Trophoblast cell (in vitro differentiated cells and primary cell): ENCODE measurements around the gene CDC42BPB.

Source experiments
- DNase-seq, 2 donors: peaks; one replicate each; pipeline ENCODE4 v3.0.0-alpha.2; 2016
- H2AFZ ChIP-seq: 2 replicates; pipeline ENCODE4 v1.6.1; 2013; ENCODE audit warnings: low read length, moderate library complexity, mild to moderate bottlenecking; ENCODE audit not compliant: insufficient read depth, poor library complexity
- H2AK5ac ChIP-seq: 2 replicates; pipeline ENCODE4 v1.6.1; 2013; ENCODE audit warnings: mild to moderate bottlenecking, low read length
- H2BK120ac ChIP-seq: 2 replicates; pipeline ENCODE4 v1.6.1; 2013; ENCODE audit warnings: low read length, mild to moderate bottlenecking, moderate library complexity; ENCODE audit not compliant: insufficient read depth, poor library complexity
- H2BK12ac ChIP-seq: 2 replicates; pipeline ENCODE4 v1.6.1; 2013; ENCODE audit warnings: mild to moderate bottlenecking, low read length, moderate library complexity
- H2BK5ac ChIP-seq: 2 replicates; pipeline ENCODE4 v1.6.1; 2013; ENCODE audit warnings: low read length, low read depth, moderate library complexity, mild to moderate bottlenecking; ENCODE audit not compliant: poor library complexity
- H3K14ac ChIP-seq: 2 replicates; pipeline ENCODE4 v1.6.1; 2013; ENCODE audit warnings: mild to moderate bottlenecking, low read length
- H3K18ac ChIP-seq: 2 replicates; pipeline ENCODE4 v1.6.1; 2013; ENCODE audit warnings: mild to moderate bottlenecking, low read length
- H3K23ac ChIP-seq: 2 replicates; pipeline ENCODE4 v1.6.1; 2013; ENCODE audit warnings: low read length
- H3K27ac ChIP-seq: 2 replicates; pipeline ENCODE4 v1.5.1; 2013; ENCODE audit warnings: low read depth, mild to moderate bottlenecking, inconsistent platforms, low read length, moderate library complexity
- H3K27me3 ChIP-seq: 2 replicates; pipeline ENCODE4 v1.6.1; 2013; ENCODE audit warnings: inconsistent platforms, mild to moderate bottlenecking, low read length, moderate library complexity; ENCODE audit not compliant: insufficient read depth
- H3K36me3 ChIP-seq, 2 experiments: 1 replicate in 1 of 2; 2 replicates in 1 of 2; pipeline ENCODE4 v1.6.1; 2013; ENCODE audit warnings: low read length in 2 of 2, mild to moderate bottlenecking in 2 of 2, moderate library complexity in 1 of 2; ENCODE audit not compliant: insufficient read depth in 2 of 2, control insufficient read depth in 1 of 2
- H3K4ac ChIP-seq: 2 replicates; pipeline ENCODE4 v1.6.1; 2013; ENCODE audit warnings: low read depth, mild to moderate bottlenecking, low read length, moderate library complexity
- H3K4me1 ChIP-seq, 2 experiments: 1 replicate in 1 of 2; 2 replicates in 1 of 2; pipeline ENCODE4 v1.6.1; 2013; ENCODE audit warnings: low read length in 2 of 2, mild to moderate bottlenecking in 2 of 2, moderate library complexity in 1 of 2; ENCODE audit not compliant: insufficient read depth in 2 of 2, control insufficient read depth in 1 of 2
- H3K4me2 ChIP-seq: 2 replicates; pipeline ENCODE4 v1.6.1; 2013; ENCODE audit warnings: inconsistent platforms, mild to moderate bottlenecking, low read length, moderate library complexity
- H3K4me3 ChIP-seq: 2 replicates; pipeline ENCODE4 v1.5.1; 2013; ENCODE audit warnings: mild to moderate bottlenecking, low read depth, low read length, inconsistent platforms
- H3K79me1 ChIP-seq: one replicate; pipeline ENCODE4 v1.6.1; 2013; ENCODE audit warnings: low read length
- H3K79me2 ChIP-seq: 2 replicates; pipeline ENCODE4 v1.6.1; 2013; ENCODE audit warnings: low read length, mild to moderate bottlenecking; ENCODE audit not compliant: control insufficient read depth, insufficient read depth, poor library complexity
- H3K9ac ChIP-seq: 2 replicates; pipeline ENCODE4 v1.6.1; 2013; ENCODE audit warnings: mild to moderate bottlenecking, low read length
- H3K9me3 ChIP-seq: 2 replicates; pipeline ENCODE4 v1.6.1; 2013; ENCODE audit warnings: low read depth, mild to moderate bottlenecking, control low read depth, inconsistent platforms, low read length; ENCODE audit not compliant: insufficient read depth
- H4K12ac ChIP-seq: 2 replicates; pipeline ENCODE4 v1.6.1; 2013; ENCODE audit warnings: low read depth, mild to moderate bottlenecking, low read length, moderate library complexity
- H4K8ac ChIP-seq: 2 replicates; pipeline ENCODE4 v1.6.1; 2013; ENCODE audit warnings: low read depth, mild to moderate bottlenecking, low read length, moderate library complexity
- H4K91ac ChIP-seq: one replicate; pipeline ENCODE4 v1.6.1; 2013; ENCODE audit warnings: low read depth, mild to moderate bottlenecking, low read length, moderate library complexity
- WGBS: extraction: QIAGEN DNeasy Blood & Tissue Kit; methylation state at CpG from one replicate; pipeline ENCODE4 v1.1.7; 2013; ENCODE audit warnings: missing lambda C conversion rate; ENCODE audit not compliant: insufficient read length, insufficient coverage; ENCODE audit errors: extremely low coverage; 5-methylcytosine and 5-hydroxymethylcytosine counted together

Gene CDC42BPB

DNA sequence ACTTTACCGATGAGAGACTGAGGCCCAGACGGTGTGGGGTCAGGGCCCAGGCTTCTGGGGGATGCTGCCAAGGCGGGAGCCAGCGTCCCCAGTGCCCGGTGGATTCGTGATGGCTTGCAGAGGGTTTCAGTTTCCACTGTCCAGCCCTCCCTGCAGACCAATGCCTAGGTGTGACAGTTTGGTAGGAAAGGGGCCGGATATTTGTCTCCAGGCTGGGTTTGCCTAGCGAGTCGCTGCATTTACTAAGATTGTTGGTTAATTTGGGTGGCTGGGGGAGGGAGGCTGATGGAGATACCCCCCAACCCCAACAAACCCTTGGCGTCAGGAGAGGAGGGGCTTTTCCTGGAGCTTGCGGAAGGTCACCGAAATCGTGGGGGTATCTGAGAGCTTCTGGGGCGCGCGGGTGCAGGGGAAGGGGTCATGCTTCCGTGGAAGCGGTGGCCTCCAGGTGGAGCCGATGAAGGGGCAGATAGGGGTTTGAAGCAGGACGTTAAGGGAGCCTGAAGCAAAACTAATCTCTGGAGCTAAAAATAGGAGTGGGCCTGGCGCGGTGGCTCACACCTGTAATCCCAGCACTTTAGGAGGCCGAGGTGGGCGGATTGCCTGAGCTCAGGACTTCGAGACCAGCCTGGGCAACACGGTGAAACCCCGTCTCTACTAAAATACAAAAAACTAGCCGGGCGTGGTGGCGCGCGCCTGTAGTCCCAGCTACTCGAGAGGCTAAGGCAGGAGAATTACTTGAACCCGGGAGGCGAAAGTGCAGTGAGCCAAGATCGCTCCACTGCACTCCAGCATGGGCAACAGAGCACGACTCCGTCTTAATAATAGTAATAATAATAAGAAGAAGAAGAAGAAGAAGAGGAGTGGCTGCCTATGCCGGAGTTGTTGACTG lies 1.1 kb upstream of the CDC42BPB start:
- Histone ChIP-seq H3K27me3 (no peaks in the 10 kb centered on the region), H3K23ac (no peak overlapping the region), H2BK120ac (no peak overlapping the region), H3K14ac (peak overlapping the region; percentile 47), H3K79me2 (peaks cover 14% of the 10 kb centered on the region), H3K9ac (peak overlapping the region; percentile 84), H3K27ac (peak overlapping the region; percentile 19), H2BK5ac (no peak overlapping the region), H2BK12ac (no peak overlapping the region), H4K8ac (peak overlapping the region; percentile 75), H3K79me1 (peaks cover 14% of the 10 kb centered on the region), H3K4me1 (peaks cover 3 to 10% of the 10 kb centered on the region in 2 experiments), H2AFZ (peak overlapping the region; percentile 92), H4K91ac (peak overlapping the region; percentile 68), H3K4ac (no peak overlapping the region), H3K4me3 (peak overlapping the region; percentile 93), H3K36me3 (no peaks in the 10 kb centered on the region), H3K4me2 (peak overlapping the region; percentile 92), H3K18ac (peak overlapping the region; percentile 3), H4K12ac (peak overlapping the region; percentile 66), H3K9me3 (no peaks in the 10 kb centered on the region), H2AK5ac (peak overlapping the region; percentile 40)
- no peak for DNase-seq
- WGBS, result no CpG with 5 or more reads among the region's 39 CpGs

DNA sequence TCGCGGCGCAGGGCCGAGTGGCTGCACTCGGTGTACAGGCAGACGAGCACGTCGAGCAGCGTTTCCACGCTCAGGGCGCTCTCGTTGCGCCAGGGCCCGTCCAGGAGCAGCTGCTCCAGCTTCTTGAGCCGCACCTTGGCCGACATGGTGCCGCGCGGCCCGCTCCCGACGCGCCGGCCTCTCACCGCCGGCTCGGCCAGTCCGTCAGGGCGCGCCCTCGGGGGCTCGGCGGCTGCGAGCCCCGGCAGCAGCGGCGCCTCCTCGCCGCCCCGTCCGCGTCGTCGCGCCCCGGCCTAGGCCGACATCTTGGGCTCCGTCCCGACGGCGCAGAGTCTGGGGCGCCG lies 349 bp downstream of the CDC42BPB start:
- Histone ChIP-seq H3K9ac (peak overlapping the region; percentile 92), H3K23ac (no peak overlapping the region), H3K14ac (peak overlapping the region; percentile 99), H4K8ac (peak overlapping the region; percentile 84), H3K18ac (peak overlapping the region; percentile 97), H3K79me1 (peaks cover 14% of the 10 kb centered on the region), H3K27me3 (no peaks in the 10 kb centered on the region), H4K91ac (peak overlapping the region; percentile 82), H2BK5ac (peak overlapping the region; percentile 64), H3K79me2 (peaks cover 16% of the 10 kb centered on the region), H2AK5ac (peak overlapping the region; percentile 100), H3K4me2 (peak overlapping the region; percentile 68), H3K27ac (peak overlapping the region; percentile 86), H3K36me3 (no peaks in the 10 kb centered on the region), H3K9me3 (no peaks in the 10 kb centered on the region), H3K4me1 (peaks cover 3 to 10% of the 10 kb centered on the region in 2 experiments), H3K4me3 (peak overlapping the region; percentile 100), H2BK12ac (no peak overlapping the region), H2BK120ac (peak overlapping the region; percentile 88), H3K4ac (peak overlapping the region; percentile 97), H4K12ac (peak overlapping the region; percentile 99), H2AFZ (peak overlapping the region; percentile 94)
- no CpG with 5 or more reads among the region's 53 CpGs for WGBS
- DNase-seq, result peak in 1 of 2 donors; percentile 54

DNA sequence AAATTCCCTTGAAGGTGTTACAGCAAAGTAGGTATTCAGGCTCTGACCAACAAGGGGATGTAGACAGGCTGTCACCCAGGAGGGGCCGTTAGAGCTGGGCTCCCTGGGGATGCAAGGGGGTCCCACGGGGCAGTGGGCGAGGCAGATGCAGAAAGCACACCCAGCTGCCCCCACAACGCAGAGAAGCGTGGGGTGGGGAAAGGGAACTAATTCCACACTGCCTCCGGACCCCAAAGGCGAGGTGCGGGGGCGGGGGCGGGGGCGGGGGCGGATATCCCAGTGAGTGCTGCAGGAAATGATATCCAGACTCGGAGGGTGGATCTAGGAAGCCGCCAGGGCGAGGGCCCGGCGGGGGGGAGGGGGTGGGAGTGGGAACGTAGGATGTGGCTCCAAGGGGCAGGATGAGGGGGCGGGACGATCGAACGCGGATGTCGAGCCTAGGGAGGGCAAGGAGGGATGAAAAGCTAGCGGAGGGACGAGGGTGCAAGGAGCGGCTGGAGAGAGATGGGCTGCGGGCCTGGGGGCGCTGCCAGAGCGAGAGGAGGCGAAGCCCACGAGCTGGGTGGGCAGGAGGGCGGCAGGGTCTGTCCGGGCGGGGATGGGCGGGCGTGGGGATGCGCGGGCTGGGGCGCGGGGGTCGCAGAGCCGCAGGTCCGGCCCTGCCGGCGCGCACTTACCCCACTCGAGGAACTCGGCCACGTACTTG lies 874 bp downstream of the CDC42BPB start:
- H3K9ac ChIP-seq, result peak overlapping the region; percentile 92
- peak overlapping the region; percentile 99 for H4K12ac ChIP-seq
- H2AFZ ChIP-seq, result peak overlapping the region; percentile 94
- H4K8ac ChIP-seq, result peak overlapping the region; percentile 84
- WGBS, result no CpG with 5 or more reads among the region's 50 CpGs
- H3K9me3 ChIP-seq, result no peaks in the 10 kb centered on the region
- H3K4ac ChIP-seq, result peak overlapping the region; percentile 100
- peak overlapping the region; percentile 88 for H2BK120ac ChIP-seq
- H2BK12ac ChIP-seq, result no peak overlapping the region
- H3K18ac ChIP-seq, result peak overlapping the region; percentile 97
- peak overlapping the region; percentile 99 for H3K14ac ChIP-seq
- peaks cover 3 to 10% of the 10 kb centered on the region in 2 experiments for H3K4me1 ChIP-seq
- peaks cover 14% of the 10 kb centered on the region for H3K79me1 ChIP-seq
- H3K4me3 ChIP-seq, result peak overlapping the region; percentile 100
- peak overlapping the region; percentile 100 for H2AK5ac ChIP-seq
- no peaks in the 10 kb centered on the region for H3K36me3 ChIP-seq
- no peaks in the 10 kb centered on the region for H3K27me3 ChIP-seq
- peaks cover 18% of the 10 kb centered on the region for H3K79me2 ChIP-seq
- peak overlapping the region; percentile 86 for H3K27ac ChIP-seq
- H3K23ac ChIP-seq, result no peak overlapping the region
- peak overlapping the region; percentile 78 for H3K4me2 ChIP-seq
- H2BK5ac ChIP-seq, result peak overlapping the region; percentile 64
- no peak for DNase-seq
- H4K91ac ChIP-seq, result peak overlapping the region; percentile 82

DNA sequence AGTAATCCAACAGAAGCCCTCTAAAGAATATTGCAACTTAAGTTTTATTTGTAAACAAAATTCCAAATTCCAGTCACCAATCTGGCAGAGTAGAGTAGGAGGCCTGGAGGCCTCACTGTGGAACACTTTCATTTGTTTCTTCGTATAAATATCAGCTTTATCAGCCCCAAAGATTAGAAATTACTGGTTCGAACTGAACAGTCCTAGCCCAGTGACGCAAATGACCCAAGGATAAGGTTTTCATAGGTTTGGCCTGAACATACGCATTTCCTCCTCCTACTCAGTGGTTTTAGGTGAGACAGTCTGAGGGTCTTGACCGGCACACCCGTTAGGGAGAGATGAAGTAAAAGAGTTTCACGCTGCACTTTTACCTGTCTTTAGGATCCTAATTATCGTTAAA lies 1.7 kb downstream of the CDC42BPB start:
- no CpG with 5 or more reads among the region's 8 CpGs for WGBS
- Histone ChIP-seq H3K9ac (no peak overlapping the region), H3K27me3 (no peaks in the 10 kb centered on the region), H3K4me3 (no peak overlapping the region), H3K4ac (no peak overlapping the region), H2AFZ (no peak overlapping the region), H3K9me3 (no peaks in the 10 kb centered on the region), H4K91ac (no peak overlapping the region), H3K27ac (no peak overlapping the region), H3K23ac (no peak overlapping the region), H3K4me1 (peaks cover 3 to 10% of the 10 kb centered on the region in 2 experiments), H2BK120ac (no peak overlapping the region), H3K36me3 (no peaks in the 10 kb centered on the region), H2BK12ac (no peak overlapping the region), H3K79me2 (peaks cover 18% of the 10 kb centered on the region), H3K14ac (no peak overlapping the region), H4K12ac (no peak overlapping the region), H3K79me1 (peaks cover 14% of the 10 kb centered on the region), H3K18ac (no peak overlapping the region), H2BK5ac (no peak overlapping the region), H3K4me2 (peak overlapping the region; percentile 78), H2AK5ac (no peak overlapping the region), H4K8ac (no peak overlapping the region)
- DNase-seq, result no peak
